Omental fat pad (tissue), 4 donors: ENCODE measurements around the gene GPBP1. TPM values are rescaled to one million over a fixed set of nuclear protein-coding genes. Genes with fewer than 3 reads are reported as not detected.

ENCODE experiments used
- ATAC-seq: fragments of 150-250 bp; one replicate; pipeline ENCODE4 v1.9.1; 2016; ENCODE audit warnings: mild to moderate bottlenecking, moderate library complexity; ENCODE audit not compliant: low FRiP score
- DNase-seq: peaks from one replicate; pipeline ENCODE4 v3.0.0-alpha.2; 2019; ENCODE audit warnings: low spot score
- CTCF ChIP-seq, 3 donors: fragments of 450-650 bp; IDR thresholded peaks; one replicate each; pipeline ENCODE4 v1.5.1; 2016 to 2017; ENCODE audit warnings: antibody characterized with exemption in 3 of 3, mild to moderate bottlenecking in 3 of 3, moderate library complexity in 2 of 3
- total RNA-seq, 4 donors: library from RNA; depleted of rRNA; stranded (reverse); fragments of >200 nt; gene quantifications; one replicate each; pipeline ENCODE4 v1.1.0, GENCODE V29; 2016

Gene GPBP1
- total RNA-seq, 4 donors from 2014 or later = 56.1 to 99.0 (median 83.3) TPM

DNA sequence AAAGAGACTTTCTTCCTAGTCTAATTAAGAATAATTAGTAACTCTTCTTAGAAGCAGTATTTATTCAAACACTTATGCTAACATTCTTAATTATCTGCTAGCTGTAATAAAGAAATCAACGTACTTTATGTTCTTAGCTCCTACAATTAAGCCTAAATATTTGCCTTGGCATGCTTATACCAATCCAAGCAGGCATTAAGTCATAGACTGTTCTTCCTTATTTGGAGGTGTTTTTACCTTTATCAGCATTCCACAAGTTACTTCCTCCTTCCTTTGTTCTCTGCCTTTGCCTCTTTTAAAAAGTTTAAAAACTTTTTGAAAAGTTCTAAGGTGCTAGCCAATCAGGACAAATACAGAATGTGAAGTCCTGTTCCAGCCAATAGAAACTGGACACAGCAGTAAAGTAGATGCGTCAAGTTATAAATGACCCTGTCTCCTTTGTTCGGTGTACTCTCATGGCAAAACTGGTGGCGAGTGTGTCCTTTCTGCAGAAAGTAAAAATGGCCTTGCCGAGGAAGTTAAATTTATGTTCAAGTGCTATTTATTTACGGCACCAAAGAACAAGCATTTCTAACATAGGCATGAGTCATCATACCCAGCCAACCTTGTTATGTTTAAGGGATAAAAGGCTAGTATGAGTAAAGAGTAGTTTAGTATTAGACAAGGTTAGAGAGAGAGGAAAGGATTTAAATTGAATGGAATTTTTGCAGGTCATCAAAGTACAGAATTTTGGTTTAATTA, 58.6 kb downstream of the GPBP1 start:
- TF ChIP-seq CTCF (IDR thresholded peaks at IDR 0.05) = no peak
- no peak for ATAC-seq

GRCh38 chr5:57243286-57244137, 69.7 kb downstream of the GPBP1 start:
- no peak for TF ChIP-seq CTCF (IDR thresholded peaks at IDR 0.05)
- DNase-seq (no peak), ATAC-seq (no peak)

More for the DNA sequence above, 58.6 kb downstream of the GPBP1 start:
- no peak for DNase-seq

GRCh38 chr5:57244331-57244730, 70.5 kb downstream of the GPBP1 start:
- no peak for ATAC-seq
- TF ChIP-seq CTCF (IDR thresholded peaks at IDR 0.05) = no peak
- no peak for DNase-seq

DNA sequence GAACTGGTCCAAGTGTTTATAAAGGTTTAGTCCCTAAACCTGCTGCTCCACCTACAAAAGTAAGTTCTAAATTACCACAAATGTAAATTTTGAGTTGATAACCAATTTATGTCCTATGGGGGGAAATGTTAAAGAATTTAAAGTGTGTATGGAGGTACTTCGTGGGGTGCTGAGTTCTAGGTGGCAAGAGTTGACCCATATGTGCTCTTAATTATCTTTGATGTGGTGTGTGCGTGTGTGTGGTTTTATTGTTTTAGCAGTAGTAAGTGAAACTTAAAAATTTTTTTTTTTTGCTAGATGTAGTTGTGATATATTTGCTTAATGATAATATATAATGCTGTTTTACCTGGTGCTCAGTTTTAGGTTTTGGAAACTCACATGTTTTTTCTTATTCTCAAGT, 72.6 kb downstream of the GPBP1 start:
- TF ChIP-seq CTCF (IDR thresholded peaks at IDR 0.05) = no peak
- no peak for ATAC-seq
- DNase-seq = no peak

GRCh38 chr5:57247765-57248164, 73.9 kb downstream of the GPBP1 start:
- no peak for TF ChIP-seq CTCF (IDR thresholded peaks at IDR 0.05)

DNA sequence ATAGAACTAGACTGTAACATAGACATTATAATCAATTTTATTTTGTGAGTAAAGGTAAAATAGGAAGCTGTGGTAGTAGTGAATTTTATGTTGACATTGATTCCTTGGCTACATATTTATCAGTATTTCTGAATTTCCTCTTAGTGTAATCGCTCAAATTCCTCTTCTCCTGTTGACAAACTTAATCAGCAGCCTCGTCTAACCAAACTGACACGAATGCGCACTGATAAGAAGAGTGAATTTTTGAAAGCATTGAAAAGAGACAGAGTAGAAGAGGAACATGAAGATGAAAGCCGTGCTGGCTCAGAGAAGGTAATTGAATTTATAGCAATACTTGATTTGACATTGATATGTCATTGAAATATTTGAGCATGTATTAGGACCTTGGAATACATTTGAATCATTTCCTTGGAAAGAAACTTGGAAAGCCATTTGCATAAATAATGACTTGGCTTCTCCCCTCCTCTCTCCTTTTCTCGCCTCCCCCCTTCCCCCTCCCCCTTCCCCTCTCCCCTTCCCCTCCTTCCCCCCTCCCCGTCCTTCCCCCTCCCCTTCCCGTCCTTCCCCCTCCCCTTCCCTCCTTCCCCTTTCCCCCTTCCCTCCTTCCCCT, 75.5 kb downstream of the GPBP1 start:
- no peak for TF ChIP-seq CTCF (IDR thresholded peaks at IDR 0.05)
- DNase-seq (no peak), ATAC-seq (no peak)

More at GRCh38 chr5:57247765-57248164, 73.9 kb downstream of the GPBP1 start:
- ATAC-seq = no peak
- DNase-seq = no peak
